HK-2 (cell line): ENCODE data around the gene JAZF1.
A peak's percentile ranks its signal among the peaks of the same experiment; 100 is the strongest.

ENCODE experiments used
- DNase-seq: peaks from one replicate; pipeline ENCODE4 v3.0.0-alpha.2; 2018; ENCODE audit not compliant: unreplicated experiment

Gene JAZF1

DNA sequence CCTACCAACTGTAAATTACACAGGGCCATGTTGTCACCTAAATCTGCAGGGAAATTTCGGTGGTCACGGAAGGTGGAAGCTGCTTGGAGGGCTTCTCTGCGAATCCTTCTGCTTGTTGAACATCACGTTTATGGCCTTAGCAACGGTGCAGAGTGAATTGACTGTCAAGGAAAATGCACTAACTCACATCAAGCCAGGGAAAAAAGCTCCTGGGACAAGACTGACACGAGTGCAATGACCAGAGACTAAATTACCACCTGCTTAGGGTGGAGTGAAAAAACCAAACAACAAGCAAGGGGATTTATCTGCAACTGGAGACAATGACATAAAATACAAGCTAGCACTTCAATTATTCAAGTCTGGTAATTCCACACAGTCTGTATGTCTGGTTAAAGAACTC lies 211.2 kb downstream of the JAZF1 start:
- no peak for DNase-seq

- DNase-seq, result no peak
These were observed 213.0 kb downstream of the JAZF1 start for GRCh38 chr7:27967639-27968038.

GRCh38 chr7:27966219-27966780 lies 214.3 kb downstream of the JAZF1 start:
- no peak for DNase-seq

DNA sequence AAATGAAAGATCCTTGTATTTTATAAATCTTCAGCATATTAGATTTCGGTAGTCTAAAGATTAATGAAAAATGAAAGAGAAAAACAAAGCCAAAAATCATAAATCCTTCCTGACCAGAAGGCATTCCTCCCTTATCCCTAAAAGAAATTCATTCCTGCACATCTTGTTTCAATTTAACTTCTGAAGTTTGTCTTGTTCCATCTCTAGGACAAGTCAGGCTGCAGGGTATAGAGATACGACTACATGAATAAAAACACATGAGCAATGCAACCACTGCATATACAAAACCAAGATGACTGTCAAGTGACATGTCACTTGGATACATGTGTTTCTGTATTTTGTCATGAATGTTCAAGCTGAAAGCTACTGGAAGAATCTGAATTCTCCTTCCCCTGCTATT lies 214.9 kb downstream of the JAZF1 start:
- no peak for DNase-seq

- DNase-seq, result no peak
These were observed 215.8 kb downstream of the JAZF1 start for GRCh38 chr7:27964820-27965219.

DNA sequence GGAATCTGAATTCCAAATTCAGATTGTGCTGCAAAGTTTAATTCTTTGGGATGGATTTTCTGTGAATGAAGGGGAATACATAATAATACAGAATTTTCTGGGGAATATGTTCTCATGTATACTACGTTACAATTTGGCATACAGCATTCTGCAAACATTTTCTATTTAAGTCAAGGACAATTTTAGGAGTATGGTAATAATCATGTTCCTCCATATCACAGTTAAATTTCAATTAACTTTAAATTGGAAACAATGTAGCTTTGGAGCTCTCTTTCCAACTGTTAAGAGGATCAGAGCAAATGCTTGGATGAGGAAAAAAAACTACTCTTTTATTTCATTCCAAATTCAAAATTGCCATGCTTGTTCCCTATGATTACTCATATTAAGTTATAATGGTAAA lies 217.5 kb downstream of the JAZF1 start:
- no peak for DNase-seq

DNA sequence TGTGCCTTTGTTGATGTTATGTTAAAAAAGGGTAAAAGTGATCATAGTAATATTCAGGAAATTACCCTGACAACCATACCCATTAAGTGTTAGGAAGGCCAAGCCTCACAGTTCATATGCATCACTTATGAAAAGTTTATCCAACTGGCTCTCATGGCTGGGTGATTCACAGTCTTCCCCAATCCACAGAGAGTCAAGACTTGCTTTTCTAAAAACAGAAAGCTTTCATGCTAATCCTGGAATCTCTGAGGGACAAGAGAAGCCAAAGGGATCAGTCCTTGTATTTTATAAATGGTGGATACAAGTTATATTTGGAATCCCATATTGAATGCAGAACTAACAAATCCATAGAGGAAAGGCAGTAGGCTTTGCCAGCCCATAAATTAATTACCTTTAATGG lies 218.3 kb downstream of the JAZF1 start:
- no peak for DNase-seq

GRCh38 chr7:27961255-27961654 lies 219.3 kb downstream of the JAZF1 start:
- DNase-seq, result peak; percentile 14

DNA sequence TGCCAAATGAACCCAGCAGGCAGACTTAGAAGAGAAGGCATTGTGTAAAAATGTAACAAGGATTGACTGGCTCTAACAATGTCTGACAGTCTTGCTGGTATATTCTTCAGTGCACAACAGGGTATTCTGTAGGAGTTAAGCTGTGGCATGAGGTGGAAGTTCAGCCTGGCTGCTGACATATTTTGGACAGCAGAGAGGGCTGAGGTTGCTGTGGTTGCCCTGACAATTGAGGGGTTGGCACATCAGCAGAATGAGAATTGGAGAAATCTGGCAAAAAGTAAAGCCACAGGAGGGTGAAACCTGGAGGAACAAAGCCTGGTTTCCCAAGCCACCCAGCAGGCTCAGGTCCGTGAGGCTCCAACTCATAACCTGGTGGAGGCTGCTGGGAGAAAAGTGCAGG lies 220.2 kb downstream of the JAZF1 start:
- DNase-seq, result no peak

DNA sequence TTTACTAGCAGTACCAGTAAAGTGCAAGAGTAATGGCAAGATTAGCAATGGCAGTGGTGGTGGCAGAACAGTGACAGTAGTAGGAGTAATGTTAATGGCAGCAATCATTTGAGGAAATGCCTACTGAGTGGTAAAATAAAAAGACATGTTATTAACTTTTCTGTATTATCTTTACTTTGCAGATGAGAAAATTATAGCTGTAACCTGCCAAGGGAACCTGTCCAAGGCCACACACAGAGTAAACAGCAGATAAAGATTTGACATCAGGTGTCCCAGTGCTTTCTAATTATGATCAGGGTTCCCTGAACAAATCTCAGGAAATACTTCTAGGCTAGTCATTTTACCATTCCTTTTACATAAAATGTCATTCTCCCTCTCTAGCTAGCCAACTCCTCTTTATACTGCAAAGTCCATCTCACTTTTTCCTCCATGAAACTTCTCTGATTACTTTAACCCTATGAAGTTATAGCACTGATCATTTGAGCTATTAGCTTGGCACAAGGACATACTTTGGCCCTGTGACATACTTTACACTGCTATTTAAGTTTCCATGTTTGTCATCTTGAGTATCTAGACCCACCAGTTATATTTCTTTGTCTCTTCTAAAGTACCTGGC lies 221.6 kb downstream of the JAZF1 start:
- no peak for DNase-seq

- DNase-seq, result no peak
These were observed 225.0 kb downstream of the JAZF1 start for GRCh38 chr7:27955596-27955995.

DNA sequence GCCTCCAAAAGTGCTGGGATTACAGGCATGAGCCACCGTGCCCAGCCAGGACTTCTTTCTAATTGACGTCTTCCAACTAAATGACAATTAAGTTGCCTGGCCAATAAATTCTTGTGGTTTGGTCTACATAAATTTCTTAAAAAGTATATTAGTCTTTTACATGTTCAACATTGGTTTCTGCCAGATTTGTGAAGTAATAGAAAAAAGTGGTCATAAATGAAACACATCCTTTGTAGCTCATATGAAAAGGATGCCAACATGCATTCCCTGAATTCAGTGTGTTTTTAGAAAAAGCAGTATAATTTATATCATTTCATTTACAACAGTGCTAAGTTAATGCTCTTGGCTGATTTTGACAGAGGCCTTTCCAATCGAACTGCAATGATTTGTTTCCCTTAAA lies 225.6 kb downstream of the JAZF1 start:
- DNase-seq, result no peak

DNA sequence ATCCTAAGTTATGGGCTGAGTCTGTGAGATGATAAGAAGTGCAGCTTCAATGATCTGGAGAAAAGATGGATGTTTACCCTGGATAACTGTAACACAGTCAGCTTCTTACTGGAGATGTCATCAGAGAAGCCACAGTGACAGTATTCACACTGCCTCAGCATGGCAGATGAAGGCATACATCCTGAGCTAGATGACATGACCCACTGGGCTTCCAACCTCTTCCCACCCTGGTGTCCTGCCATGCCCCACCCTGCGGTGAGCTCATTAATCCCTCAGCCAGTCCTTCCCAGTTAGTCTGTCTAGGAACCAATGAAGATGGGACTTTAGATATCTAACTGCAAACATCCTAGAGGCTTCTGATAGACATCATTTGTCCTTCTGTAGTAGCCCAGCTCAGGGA lies 226.8 kb downstream of the JAZF1 start:
- DNase-seq, result no peak

DNA sequence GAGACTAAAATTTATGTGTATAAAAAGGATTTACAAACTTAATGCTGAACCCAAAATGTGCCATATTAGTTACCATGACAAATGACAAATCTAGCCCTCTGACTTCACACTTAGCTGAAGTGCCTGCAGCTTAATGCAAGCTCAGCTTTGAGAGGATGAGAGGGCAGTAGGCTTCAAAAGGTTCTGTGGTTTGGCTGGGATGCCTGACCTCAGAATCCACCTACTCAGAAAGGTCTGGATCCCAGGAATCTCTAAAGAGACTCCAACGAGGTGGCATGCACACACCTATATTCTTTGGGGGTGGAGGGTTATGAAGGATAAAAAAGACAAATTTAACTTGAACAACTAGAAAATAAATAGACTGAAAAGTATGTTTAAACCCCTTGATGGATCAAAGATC lies 227.2 kb downstream of the JAZF1 start:
- DNase-seq, result no peak

DNA sequence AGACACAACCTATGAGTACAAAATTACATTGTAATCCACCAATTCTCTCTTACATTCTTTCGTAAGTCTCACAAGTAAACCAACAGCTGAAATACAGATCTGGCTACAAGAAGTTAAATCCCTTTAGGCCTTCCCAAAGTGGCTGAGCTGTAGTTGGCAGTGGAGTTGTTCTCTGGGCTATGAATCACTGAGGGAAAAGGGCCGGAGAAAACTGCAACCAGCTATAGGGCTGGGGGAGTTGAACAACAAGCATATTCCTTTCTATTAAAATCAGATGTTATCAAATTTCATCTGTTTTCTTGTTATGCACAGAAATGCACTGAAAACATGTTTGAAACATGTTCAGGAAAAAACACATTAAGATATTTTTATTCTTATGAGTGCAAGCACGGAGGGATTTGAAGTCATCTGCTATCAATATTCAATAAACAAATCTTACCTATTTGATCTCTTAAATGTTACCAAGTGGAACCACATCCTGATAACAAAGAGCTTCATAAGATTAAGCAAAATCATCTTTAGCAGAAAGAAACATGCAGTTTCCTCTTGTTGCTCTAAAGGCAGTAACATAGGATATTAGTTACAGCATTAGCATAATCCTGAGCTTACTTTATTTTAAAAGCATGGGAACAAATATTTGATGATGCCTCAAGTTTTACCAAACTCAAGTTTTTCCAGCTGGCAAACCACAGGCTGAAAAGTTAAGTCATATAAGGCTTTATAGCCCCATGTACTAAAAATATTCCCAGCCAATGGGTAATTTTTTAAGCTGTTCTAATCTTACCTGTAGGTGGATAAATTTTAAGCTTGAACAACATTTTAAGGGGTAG lies 227.9 kb downstream of the JAZF1 start:
- no peak for DNase-seq

DNA sequence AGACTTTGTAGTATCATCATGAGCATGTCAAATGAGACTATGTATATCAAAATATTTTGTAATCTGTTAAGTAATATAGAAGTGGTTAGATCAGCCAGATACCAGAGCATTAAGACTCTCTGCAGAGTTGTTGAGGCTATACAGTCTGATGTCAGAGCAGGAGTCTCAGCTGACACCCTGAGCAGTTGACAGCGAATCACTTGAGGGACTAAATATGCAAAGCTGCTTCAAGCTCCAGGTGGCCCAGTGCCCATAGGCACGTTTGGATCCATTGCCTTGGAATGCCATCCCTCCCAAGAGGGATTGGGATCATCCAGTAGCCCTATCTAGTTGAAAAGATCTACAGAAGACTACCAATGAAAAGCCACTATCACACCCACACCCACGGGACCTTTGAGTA lies 230.5 kb downstream of the JAZF1 start:
- DNase-seq, result no peak

GRCh38 chr7:27948861-27949260 lies 231.7 kb downstream of the JAZF1 start:
- no peak for DNase-seq

GRCh38 chr7:27947586-27948278 lies 232.9 kb downstream of the JAZF1 start:
- no peak for DNase-seq

DNA sequence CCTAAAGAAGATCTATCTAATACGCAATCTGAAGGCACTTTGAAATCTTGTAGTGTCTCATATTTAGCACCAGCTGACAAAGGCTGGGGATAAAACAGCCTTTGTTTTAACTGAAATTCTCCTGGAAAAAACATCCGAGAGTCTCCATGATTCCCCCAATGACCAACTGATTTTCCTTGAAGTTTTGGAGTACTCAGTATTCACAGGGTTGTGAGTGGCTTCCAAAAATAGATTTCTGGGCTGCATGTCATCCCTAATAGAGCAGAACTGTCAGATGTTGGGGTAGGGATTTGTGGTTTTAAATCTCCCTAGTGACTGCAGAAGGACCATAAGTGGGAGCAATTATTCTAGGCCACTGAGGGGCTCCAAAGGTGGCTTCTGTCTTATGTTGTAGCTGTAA lies 234.2 kb downstream of the JAZF1 start:
- no peak for DNase-seq

DNA sequence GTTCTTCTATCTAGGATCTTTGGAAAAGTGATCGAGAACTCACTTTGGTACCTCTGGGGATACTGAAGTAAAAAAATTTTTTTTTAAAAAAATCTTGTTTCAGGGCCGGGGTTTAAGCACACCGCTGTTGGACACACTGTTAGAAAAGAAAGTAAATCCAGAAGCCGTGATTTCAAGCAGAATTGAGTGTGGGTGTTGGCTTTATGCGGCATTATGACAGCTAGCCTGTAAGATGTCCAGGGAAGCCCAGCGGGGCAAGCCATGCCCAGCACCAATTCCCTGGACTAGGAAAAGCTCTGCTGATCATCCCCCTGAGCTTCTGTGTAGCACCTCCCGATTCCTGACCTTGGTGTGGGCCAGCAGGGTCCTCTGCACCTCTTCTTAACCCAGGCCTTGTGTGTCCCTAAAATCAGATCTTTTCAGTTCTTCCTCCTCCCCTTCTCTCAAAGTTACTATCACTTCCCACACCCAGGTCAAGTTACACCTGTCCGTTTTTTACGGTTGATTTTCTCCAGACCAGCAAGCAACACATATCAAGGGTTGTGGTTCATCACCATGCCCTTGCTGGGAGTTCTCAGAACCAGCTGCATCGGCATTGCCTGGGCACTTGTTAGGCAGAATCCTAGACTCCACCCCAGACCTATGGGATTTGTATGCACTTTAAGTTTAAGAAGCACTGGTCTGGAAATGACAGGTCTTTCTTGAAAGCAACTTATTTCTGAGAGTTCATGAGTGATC lies 235.4 kb downstream of the JAZF1 start:
- no peak for DNase-seq

DNA sequence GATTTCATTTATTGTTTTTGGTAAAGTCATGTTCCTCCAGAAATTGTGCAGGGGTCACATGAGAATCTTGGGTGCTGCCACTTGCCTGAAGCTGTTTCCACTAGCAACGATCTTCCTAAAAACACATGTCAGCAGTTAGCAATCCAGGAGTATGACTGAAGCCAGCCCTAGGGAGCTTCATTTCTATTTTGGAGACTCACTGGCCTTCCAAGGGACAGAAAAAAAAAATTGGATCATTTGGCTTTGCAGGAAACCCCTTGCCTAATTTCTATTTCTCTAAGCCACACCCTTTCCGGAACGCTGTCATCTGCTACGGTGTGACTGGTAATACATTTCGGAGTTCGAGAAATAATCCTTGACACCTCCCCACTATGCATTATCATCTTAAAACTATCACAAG lies 236.0 kb downstream of the JAZF1 start:
- DNase-seq, result no peak

DNA sequence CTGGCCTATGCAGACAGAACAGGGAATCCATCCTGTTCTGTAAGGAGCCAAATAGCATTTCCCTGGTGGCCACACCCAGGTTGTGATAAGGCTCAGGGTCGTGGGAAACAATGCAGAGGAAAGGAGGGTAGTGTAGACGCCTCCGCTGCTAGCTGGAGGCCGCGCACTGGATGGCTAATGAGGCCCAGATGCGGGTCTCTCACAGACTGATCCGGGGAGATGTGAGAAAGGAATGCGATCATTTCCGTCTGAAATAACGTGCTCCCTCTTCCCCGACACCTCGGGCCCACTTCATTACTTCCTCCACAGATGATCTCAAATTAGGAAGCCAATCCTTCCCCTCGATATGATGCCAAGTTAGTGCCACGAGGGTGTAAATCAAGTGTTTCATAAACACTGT lies 237.4 kb downstream of the JAZF1 start:
- no peak for DNase-seq
